ENCODE data around the gene TP53TG5. TPM values are rescaled to one million over a fixed set of nuclear protein-coding genes. Genes with fewer than 3 reads are reported as not detected.

Gene TP53TG5
- total and polyA plus RNA-seq, 7 donors = 0.12 to 1.0 (median 0.38) TPM; not detected in 2

GRCh38 chr20:45358282-45359068, 19.6 kb downstream of the TP53TG5 start:
- H3K4me1 ChIP-seq = peaks cover 61% of the 10 kb centered on the region
- no peaks in the 10 kb centered on the region for H3K27me3 ChIP-seq (ENCODE audit: insufficient read depth in 3 of 3, low read length in 2 of 3)
- 6 to 14% (median 7%) methylated on average over 10 of the region's 10 CpGs for WGBS, 3 donors
- H3K9me3 ChIP-seq = no peaks in the 10 kb centered on the region
- ATAC-seq = peak; percentile 72 to 76 (median 74)
- H3K27ac ChIP-seq = peak overlapping the region; percentile 90
- H3K36me3 ChIP-seq (ENCODE audit: insufficient read depth in 1 of 2, low read depth in 1 of 2) = no peaks in the 10 kb centered on the region
- TF ChIP-seq CTCF (IDR thresholded peaks at IDR 0.05) = no peak
- intact Hi-C loops (cut with DNase I) = loop anchor here in 1 of 2 donors (10.0 kb wide), 1 partner anchor 436 kb away; the partner anchor contains the start of genes DNTTIP1 and WFDC3
- H3K4me3 ChIP-seq = peak overlapping the region; percentile 5
- peak; percentile 82 to 88 for DNase-seq

GRCh38 chr20:45355209-45356084, 22.7 kb downstream of the TP53TG5 start:
- intact Hi-C loops (cut with DNase I) = loop anchor here in 1 of 2 donors (10.0 kb wide), 1 partner anchor 439 kb away; the partner anchor contains the start of genes DNTTIP1 and WFDC3
- no peak for DNase-seq
- Histone ChIP-seq H3K9me3 (no peaks in the 10 kb centered on the region), H3K36me3 (ENCODE audit: insufficient read depth in 1 of 2, low read depth in 1 of 2) (no peaks in the 10 kb centered on the region), H3K4me1 (peaks cover 56% of the 10 kb centered on the region), H3K27me3 (ENCODE audit: insufficient read depth in 3 of 3, low read length in 2 of 3) (no peaks in the 10 kb centered on the region), H3K27ac (peak overlapping the region; percentile 90), H3K4me3 (no peak overlapping the region)
- WGBS, 3 donors = 53 to 85% (median 72%) methylated on average over 5 of the region's 5 CpGs
- ATAC-seq = no peak
- no peak for TF ChIP-seq CTCF (IDR thresholded peaks at IDR 0.05)

GRCh38 chr20:45354423-45355208, 23.5 kb downstream of the TP53TG5 start:
- ATAC-seq (no peak), DNase-seq (no peak)
- 69 to 73% (median 72%) methylated on average over 9 of the region's 9 CpGs for WGBS, 3 donors
- Histone ChIP-seq H3K4me3 (no peak overlapping the region), H3K27ac (peak overlapping the region; percentile 90), H3K27me3 (ENCODE audit: insufficient read depth in 3 of 3, low read length in 2 of 3) (no peaks in the 10 kb centered on the region), H3K9me3 (no peaks in the 10 kb centered on the region), H3K4me1 (peaks cover 49% of the 10 kb centered on the region), H3K36me3 (ENCODE audit: insufficient read depth in 1 of 2, low read depth in 1 of 2) (no peaks in the 10 kb centered on the region)
- TF ChIP-seq CTCF (IDR thresholded peaks at IDR 0.05) = no peak
- intact Hi-C loops (cut with DNase I) = loop anchor here in 1 of 2 donors (10.0 kb wide), 1 partner anchor 440 kb away; the partner anchor contains the start of genes DNTTIP1 and WFDC3

GRCh38 chr20:45353746-45354145, 24.4 kb downstream of the TP53TG5 start:
- 79 to 91% (median 85%) methylated on average over 1 of the region's 1 CpG for WGBS, 3 donors
- H3K9me3 ChIP-seq = no peaks in the 10 kb centered on the region
- DNase-seq (no peak), ATAC-seq (no peak)
- H3K4me1 ChIP-seq = peaks cover 40% of the 10 kb centered on the region
- no peaks in the 10 kb centered on the region for H3K36me3 ChIP-seq (ENCODE audit: insufficient read depth in 1 of 2, low read depth in 1 of 2)
- no peak overlapping the region for H3K4me3 ChIP-seq
- H3K27me3 ChIP-seq (ENCODE audit: insufficient read depth in 3 of 3, low read length in 2 of 3) = no peaks in the 10 kb centered on the region
- intact Hi-C loops (cut with DNase I) = loop anchor here in 1 of 2 donors (10.0 kb wide), 1 partner anchor 441 kb away; the partner anchor contains the start of genes DNTTIP1 and WFDC3
- no peak for TF ChIP-seq CTCF (IDR thresholded peaks at IDR 0.05)
- H3K27ac ChIP-seq = peak overlapping the region; percentile 90
